ENCODE data around the gene TRIM72.
"Not testable (repeated sequence)": the region's sequence is repeated elsewhere in the genome, so short reads cannot be mapped to it uniquely, and the experiment has no call there.

The TRIM72 gene

DNA sequence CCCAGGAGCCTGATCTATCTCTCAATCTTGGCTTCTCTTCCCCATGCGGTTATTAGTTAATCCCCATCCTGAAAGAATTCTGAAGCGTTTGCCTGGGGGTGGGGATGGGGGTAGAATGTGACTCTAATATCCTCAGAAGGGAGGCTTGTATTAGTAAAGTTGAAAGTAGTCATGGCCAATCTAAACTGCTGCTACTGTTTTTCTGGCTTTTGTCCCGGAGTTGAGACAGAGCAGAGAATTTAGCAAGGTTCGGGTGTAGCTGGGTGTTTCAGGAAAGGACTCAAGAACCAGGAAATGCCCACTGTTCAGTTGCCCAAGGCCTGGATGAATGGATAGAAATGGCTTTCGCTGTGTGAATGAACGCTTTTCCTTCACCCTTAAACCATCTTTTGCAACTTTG is 28.3 kb downstream of the TRIM72 start:
- TF ChIP-seq CTCF (conservative IDR thresholded peaks at IDR 0.05): no peak
- no peak overlapping the region for H3K27ac ChIP-seq

GRCh38 chr16:31243734-31244670 is 30.1 kb downstream of the TRIM72 start:
- no peak overlapping the region for H3K27ac ChIP-seq

DNA sequence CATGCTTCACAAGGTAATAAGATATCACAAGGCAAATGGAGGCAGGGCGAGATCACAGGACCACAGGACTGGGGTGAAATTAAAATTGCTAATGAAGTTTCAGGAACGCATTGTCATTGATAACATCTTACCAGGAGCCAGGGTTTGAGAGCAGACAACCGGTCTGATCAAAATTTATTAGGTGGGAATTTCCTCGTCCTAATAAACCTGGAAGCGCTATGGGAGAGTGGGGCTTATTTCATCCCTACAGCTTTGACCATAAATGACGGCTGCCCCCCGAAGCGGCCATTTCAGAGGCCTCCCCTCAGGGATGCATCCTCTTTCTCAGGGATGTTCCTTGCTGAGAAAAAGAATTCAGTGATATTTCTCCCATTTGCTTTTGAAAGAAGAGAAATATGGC is 31.7 kb downstream of the TRIM72 start:
- not testable (repeated sequence) for H3K27ac ChIP-seq

More at GRCh38 chr16:31243734-31244670, 30.1 kb downstream of the TRIM72 start:
- TF ChIP-seq CTCF (conservative IDR thresholded peaks at IDR 0.05): no peak

- no peak overlapping the region for H3K27ac ChIP-seq
- TF ChIP-seq CTCF (conservative IDR thresholded peaks at IDR 0.05): no peak
These were observed 32.4 kb downstream of the TRIM72 start for GRCh38 chr16:31246296-31246695.

DNA sequence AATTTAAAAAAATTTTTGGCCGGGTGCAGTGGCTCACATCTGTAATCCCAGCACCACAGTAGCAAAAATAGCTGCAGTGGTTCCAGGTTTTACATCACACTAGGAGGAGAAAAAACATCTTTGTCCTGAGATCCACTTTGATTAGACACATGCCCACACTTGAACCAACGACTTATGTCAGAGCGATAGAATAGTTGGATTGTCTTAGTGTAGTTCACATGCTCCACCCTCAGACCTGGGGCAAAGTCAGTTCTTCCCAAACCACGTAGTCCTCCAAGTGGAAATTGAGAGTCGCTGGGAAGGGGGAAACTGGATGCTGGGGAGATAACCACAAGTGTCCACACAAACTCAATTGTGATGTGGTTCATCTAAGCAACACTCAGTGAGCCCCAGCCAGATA is 34.4 kb downstream of the TRIM72 start:
- TF ChIP-seq CTCF (conservative IDR thresholded peaks at IDR 0.05): no peak
- H3K27ac ChIP-seq: no peak overlapping the region

GRCh38 chr16:31250782-31251384 is 37.0 kb downstream of the TRIM72 start:
- no peak overlapping the region for H3K27ac ChIP-seq
- no peak for TF ChIP-seq CTCF (conservative IDR thresholded peaks at IDR 0.05)

DNA sequence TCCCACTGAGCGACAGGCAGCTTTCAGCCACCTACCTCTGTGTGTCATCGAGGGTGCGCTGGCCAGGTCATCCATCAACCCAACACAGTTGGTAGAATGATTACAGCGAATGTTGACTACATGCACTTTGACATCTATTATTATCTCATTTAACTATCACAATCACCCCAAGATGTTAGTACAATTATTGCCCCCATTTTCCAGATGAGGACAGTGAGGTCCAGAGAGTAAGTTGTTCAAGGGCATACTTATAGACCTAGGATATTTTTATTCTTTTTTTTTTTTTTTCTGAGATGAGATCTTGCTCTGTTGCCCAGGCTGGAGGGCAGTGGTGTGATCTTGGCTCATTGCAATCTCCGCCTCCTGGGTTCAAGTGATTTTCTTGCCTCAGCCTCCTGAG is 37.5 kb downstream of the TRIM72 start:
- no peak overlapping the region for H3K27ac ChIP-seq
- TF ChIP-seq CTCF (conservative IDR thresholded peaks at IDR 0.05): no peak

- no peak overlapping the region for H3K27ac ChIP-seq
- TF ChIP-seq CTCF (conservative IDR thresholded peaks at IDR 0.05): no peak
These were observed 39.7 kb downstream of the TRIM72 start for GRCh38 chr16:31253642-31254045.

Measured in VCaP (cell line).